KBM-7 (cell line): Measurements from ENCODE around the gene FBXO39.
"Not testable (repeated sequence)": the region's sequence is repeated elsewhere in the genome, so short reads cannot be mapped to it uniquely, and the experiment has no call there.

Experiments
- DNase-seq: peaks from one replicate; pipeline ENCODE4 v3.0.0-alpha.2; 2015
- in situ Hi-C: fragments of 300-500 bp; cut with MboI; formaldehyde crosslinking; loops from 2 replicates; pipeline ENCODE4 v1.14.3; 2020; ENCODE audit warnings: low sequenced_read_pairs, low pct_unique_long_range_greater_than_20kb, mixed read lengths

FBXO39 gene

GRCh38 chr17:6786618-6787017 lies 10.6 kb downstream of the FBXO39 start:
- DNase-seq, result no peak

DNA sequence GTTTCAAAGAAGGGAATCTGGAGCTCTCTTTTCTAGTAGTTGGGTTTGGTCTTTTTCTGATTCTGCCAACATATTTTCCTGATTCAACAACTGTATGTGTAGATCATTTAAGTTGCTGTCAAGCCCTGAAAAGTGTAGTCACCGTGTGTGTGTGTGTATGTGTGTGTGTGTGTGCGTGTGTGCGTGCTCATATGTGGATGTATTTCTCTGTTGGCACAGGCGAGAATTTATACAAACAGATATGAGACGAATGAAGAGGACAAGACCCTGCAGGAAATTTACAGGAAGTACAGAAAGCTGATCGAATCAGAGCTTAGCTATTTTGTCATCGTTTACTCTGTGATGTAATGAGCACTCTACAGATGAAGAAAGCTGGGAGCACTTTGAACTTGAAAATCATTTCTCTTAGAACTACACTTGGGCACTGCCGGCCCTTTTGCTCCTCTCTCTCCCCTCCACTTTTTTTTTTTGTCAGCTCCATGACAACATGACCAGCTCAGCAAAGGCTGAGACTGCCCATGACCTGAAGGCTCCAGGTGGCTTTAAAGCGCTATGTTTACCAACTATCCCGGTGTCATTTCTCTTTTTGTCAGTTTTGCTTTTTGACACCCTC lies 11.2 kb downstream of the FBXO39 start:
- in situ Hi-C loops, result no loop called here
- DNase-seq, result no peak

More at GRCh38 chr17:6786618-6787017, 10.6 kb downstream of the FBXO39 start:
- in situ Hi-C loops, result no loop called here

- no peak for DNase-seq
- in situ Hi-C loops, result no loop called here
These were observed 13.1 kb downstream of the FBXO39 start for GRCh38 chr17:6789146-6789545.

- in situ Hi-C loops, result no loop called here
These were observed 17.9 kb downstream of the FBXO39 start for GRCh38 chr17:6793748-6794493.

DNA sequence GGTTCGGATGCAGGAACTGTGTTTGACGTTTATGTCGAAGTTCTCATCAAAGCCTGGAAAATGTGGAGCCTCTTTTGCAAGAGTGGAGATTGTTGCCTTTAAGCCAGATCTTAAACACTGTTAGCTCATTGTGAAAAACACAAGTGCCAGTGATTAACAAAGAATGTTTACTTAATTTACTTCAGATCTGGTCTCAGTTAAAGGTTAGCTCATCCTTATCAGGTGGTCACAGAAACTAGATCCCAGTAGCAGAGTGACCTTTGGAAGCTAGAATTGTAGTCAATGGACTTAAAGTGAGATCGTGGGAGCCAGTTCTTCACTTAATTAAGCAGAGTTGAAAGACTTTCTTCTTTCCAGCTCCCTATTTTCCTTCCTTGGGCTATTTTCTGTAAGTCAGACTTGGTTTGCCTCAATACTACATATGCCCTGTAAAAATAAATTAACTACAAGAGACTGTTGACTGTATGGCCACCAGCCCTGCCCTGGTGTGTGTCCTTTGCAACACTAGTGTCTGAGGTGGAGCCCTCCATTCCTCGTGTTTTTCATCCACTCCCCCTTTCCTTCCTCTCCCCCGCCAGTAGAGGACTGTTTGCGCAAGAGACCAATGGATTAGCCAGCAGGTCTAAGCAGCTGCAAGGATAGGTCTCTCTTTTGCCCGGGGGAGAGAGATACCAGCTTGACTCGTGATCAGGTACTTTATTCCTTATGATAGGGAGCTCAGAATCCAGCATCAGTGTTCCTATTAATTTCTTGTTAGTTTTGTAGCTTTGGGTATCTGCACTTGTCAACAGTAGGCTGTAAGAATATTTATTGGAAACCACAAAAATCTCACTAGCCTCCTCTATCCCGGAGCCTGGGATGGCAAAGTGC lies 20.2 kb downstream of the FBXO39 start:
- DNase-seq, result peak; percentile 9
- in situ Hi-C loops, result no loop called here

More at GRCh38 chr17:6793748-6794493, 17.9 kb downstream of the FBXO39 start:
- DNase-seq, result no peak

GRCh38 chr17:6796887-6797490 lies 21.0 kb downstream of the FBXO39 start:
- no peak for DNase-seq
- in situ Hi-C loops, result no loop called here

DNA sequence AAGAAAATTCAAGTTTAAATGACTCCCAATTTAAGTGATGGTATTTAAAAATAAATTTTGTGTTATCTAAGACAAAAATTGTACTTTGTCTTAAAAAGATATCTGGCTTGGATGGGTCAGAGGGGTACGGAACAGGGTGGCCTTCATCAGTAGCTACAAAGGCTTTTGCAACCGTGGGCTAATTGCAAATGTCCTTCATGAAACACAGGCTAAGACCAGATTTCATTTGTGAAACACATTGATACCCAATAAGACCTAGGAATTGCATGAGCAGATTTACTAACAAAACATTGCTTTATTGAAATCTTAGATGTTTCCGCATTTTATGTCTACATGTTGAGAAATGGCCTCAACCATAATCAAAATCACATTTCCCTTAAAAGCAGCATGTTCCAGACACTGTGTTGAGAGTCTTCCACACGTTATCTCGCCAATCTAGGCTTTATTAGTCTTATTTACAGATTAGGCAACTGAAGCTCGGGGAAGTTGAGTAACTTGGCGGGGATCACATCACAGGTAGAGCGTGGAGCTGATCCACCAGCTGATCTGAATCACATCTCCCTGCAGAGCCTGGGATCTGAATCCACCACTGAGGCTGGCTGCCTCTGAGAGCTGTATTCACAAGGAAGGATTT lies 21.8 kb downstream of the FBXO39 start:
- in situ Hi-C loops, result no loop called here
- DNase-seq, result no peak

GRCh38 chr17:6799738-6800137 lies 23.7 kb downstream of the FBXO39 start:
- no peak for DNase-seq

DNA sequence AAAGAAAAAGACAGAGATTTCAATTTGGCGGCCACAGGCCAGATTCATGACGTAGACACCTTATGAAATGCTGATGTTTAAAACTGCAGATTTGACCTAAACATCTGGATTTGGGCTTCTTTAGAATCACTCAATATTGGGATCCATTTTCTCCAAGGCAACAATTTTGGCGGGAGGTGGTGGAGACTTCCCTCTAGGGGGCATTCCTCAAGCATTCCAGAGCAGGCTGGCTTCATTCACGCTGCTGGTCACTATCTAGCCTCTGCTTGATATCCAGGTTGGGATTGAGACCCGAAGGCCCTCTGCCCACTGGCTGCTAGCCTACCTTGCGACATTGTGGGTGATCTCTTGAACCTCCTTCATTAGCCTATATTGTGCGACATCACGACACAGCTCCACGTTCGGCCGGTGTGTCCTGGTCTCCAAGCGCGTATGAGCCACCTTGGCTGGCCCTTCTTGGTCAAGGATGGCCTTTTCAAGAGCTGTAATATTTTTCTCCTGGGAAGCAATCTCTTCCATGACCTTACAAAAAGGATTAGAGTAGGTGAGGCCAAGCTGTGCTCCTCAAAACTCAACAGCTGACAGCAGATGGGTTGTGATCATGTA lies 24.5 kb downstream of the FBXO39 start:
- in situ Hi-C loops, result no loop called here

More at GRCh38 chr17:6799738-6800137, 23.7 kb downstream of the FBXO39 start:
- in situ Hi-C loops, result no loop called here

DNA sequence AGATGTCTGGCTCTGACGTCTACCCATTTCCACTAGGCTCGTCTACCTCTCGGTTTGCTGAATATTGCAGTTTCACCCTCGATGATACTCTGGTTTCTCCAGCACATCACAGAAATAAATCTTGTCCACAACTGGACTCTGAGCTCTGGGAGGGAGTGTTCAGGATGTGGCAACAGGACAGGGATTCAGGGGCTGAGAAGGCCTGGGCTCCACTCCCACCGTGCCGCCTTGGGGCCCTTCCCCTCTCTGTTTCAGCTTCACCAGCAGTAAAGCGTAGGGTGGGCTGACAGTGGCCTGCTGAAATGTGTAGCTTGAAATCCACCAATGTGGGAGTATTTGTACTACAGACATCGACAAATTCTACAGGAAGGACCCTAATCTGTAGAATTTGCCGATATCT lies 35.5 kb downstream of the FBXO39 start:
- in situ Hi-C loops, result no loop called here
- DNase-seq, result no peak

More for the DNA sequence above, 24.5 kb downstream of the FBXO39 start:
- DNase-seq, result no peak

GRCh38 chr17:6812295-6812694 lies 36.3 kb downstream of the FBXO39 start:
- in situ Hi-C loops, result no loop called here

GRCh38 chr17:6815775-6816174 lies 39.8 kb downstream of the FBXO39 start:
- no peak for DNase-seq
- in situ Hi-C loops, result no loop called here

More at GRCh38 chr17:6812295-6812694, 36.3 kb downstream of the FBXO39 start:
- no peak for DNase-seq

GRCh38 chr17:6816368-6816767 lies 40.4 kb downstream of the FBXO39 start:
- DNase-seq, in situ Hi-C loops: not testable (repeated sequence)

GRCh38 chr17:6818938-6819337 lies 42.9 kb downstream of the FBXO39 start:
- no peak for DNase-seq
- in situ Hi-C loops, result no loop called here

DNA sequence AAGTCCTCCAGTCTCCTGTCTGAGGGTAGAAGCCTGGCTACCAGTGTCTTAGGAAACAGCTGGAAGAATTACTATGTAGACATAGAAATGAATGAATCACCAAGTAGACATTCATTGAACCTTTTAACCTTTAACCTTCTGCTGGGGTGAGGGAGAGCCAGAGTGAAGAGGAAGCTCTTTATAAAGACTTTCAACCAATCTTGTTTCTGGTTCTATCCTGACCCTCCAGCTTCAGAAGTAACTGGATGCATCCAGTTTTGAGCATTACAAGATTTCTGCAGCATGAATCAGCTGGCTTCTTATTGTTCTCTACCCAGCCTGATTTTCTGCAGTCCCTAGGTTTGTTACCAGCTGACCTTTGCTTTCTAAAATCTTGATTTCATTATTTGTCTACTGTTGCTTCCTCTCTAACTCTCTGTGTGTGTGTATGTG lies 47.0 kb downstream of the FBXO39 start:
- no peak for DNase-seq
- in situ Hi-C loops, result no loop called here

- in situ Hi-C loops, result no loop called here
- DNase-seq, result no peak
These were observed 54.5 kb downstream of the FBXO39 start for GRCh38 chr17:6830383-6830986.

DNA sequence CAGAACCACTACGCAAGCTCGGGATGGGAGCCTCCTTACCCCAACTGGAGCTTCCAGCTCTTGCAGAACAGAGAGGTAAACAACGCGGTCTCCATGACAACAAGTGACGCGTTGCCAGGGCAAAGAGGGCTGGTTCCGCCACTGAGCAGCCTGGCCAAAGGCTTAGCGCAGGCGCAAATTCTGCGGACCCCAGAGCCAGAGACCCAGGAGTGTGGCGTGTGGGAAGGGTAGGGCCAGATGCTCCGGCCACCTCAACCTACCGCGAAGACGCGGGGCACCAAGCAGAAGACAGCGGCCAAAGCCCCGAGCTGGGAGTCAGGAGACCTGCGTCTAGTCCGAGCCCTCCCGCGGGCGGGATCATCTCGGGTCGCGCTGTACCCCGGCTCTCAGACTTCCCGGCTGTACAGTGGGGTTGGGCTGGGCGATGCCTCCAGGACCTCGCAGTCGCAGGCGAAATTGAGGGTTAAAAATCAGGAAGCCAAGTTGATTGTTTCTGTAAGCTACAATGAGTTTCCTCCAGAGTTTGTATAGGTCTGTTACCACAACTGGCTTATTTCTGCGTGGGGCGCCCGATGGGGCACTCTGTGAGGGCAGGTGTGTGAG lies 55.7 kb downstream of the FBXO39 start, which contains the start of gene TEKT1:
Gene TEKT1 (minus strand): TSS at position 69 of the 603 bp plus-strand sequence. CDS start 1,353 bp downstream, outside the sequence.
- in situ Hi-C loops, result no loop called here
- no peak for DNase-seq
